ENCODE measurements around the gene TRPM8. TPM values are rescaled to one million over a fixed set of nuclear protein-coding genes. Genes with fewer than 3 reads are reported as not detected.
A peak's percentile ranks its signal among the peaks of the same experiment; 100 is the strongest.

Gene TRPM8
- total and polyA plus RNA-seq, 3 donors from 2014 or later, result 0.79 to 5.2 (median 2.2) TPM

GRCh38 chr2:234019896-234020295 lies 102.7 kb downstream of the TRPM8 start:
- no peaks in the 10 kb centered on the region for H3K4me1 ChIP-seq
- TF ChIP-seq, protein P1, sequence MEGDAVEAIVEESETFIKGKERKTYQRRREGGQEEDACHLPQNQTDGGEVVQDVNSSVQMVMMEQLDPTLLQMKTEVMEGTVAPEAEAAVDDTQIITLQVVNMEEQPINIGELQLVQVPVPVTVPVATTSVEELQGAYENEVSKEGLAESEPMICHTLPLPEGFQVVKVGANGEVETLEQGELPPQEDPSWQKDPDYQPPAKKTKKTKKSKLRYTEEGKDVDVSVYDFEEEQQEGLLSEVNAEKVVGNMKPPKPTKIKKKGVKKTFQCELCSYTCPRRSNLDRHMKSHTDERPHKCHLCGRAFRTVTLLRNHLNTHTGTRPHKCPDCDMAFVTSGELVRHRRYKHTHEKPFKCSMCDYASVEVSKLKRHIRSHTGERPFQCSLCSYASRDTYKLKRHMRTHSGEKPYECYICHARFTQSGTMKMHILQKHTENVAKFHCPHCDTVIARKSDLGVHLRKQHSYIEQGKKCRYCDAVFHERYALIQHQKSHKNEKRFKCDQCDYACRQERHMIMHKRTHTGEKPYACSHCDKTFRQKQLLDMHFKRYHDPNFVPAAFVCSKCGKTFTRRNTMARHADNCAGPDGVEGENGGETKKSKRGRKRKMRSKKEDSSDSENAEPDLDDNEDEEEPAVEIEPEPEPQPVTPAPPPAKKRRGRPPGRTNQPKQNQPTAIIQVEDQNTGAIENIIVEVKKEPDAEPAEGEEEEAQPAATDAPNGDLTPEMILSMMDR (IDR thresholded peaks at IDR 0.05), result no peak
- no peak for TF ChIP-seq POLR2A (IDR thresholded peaks at IDR 0.05)
- no peak overlapping the region for H3K4me3 ChIP-seq
- DNase-seq, result no peak
- no peaks in the 10 kb centered on the region for H3K36me3 ChIP-seq (ENCODE audit: low read depth, missing control alignments)
- H3K27ac ChIP-seq, result no peak overlapping the region
- intact Hi-C loops (cut with DNase I; ENCODE audit: low total_unique reads), result no loop called here
- H3K27me3 ChIP-seq, result no peaks in the 10 kb centered on the region
- 90 to 93% methylated on average over 4 of the region's 4 CpGs for WGBS, 2 donors
- no peaks in the 10 kb centered on the region for H3K9me3 ChIP-seq

- WGBS, 2 donors, result 82 to 86% methylated on average over 2 of the region's 2 CpGs
Measured at GRCh38 chr2:234020332-234020731, 103.2 kb downstream of the TRPM8 start.

DNA sequence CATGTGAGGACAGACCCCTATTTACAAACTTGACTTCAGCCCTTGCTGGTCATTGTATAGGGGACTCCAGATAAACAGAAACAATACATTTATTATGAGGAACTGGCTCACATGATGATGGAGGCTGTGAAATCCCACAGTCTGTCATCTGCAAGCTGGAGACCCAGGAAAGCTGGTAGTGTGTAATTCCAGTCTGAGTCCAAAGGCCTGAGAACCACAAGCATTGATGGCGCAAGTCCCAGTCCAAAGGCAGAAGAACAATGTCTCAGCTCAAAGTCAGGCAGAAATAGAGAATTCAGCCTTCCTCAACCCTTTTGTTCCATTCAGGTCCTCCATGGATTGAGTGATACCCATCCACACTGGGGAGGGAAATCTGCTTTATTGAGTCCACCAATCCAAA lies 105.3 kb downstream of the TRPM8 start:
- DNase-seq, result no peak
- intact Hi-C loops (cut with DNase I; ENCODE audit: low total_unique reads), result no loop called here

More at GRCh38 chr2:234020332-234020731, 103.2 kb downstream of the TRPM8 start:
- no peak overlapping the region for H3K4me3 ChIP-seq
- no peak overlapping the region for H3K27ac ChIP-seq
- no peaks in the 10 kb centered on the region for H3K27me3 ChIP-seq
- no peaks in the 10 kb centered on the region for H3K9me3 ChIP-seq
- no peak for DNase-seq
- intact Hi-C loops (cut with DNase I; ENCODE audit: low total_unique reads), result no loop called here
- H3K36me3 ChIP-seq (ENCODE audit: low read depth, missing control alignments), result no peaks in the 10 kb centered on the region
- no peak for TF ChIP-seq POLR2A (IDR thresholded peaks at IDR 0.05)
- TF ChIP-seq, protein P1 (IDR thresholded peaks at IDR 0.05), result no peak
- H3K4me1 ChIP-seq, result no peaks in the 10 kb centered on the region

DNA sequence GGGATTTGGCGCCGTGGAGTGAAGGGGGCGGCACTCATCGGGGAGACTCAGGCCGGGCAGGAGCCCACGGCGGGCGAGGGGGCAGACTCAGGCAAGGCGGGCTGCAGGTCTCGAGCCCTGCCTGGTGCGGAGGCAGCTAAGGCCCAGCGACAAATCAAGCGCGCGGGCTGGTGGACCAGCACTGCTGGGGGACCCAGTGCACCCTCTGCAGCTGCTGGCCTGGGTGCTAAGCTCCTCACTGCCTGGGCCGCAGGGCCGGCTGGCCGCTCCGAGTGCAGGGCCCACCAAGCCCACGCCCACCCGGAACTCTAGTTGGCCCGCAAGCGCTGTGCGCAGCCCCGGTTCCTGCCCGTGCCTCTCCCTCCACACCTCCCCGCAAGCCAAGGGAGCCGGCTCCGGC lies 107.1 kb downstream of the TRPM8 start:
- 85% methylated on average over 29 of the region's 29 CpGs; no CpG with 5 or more reads in 1 of the 2 donors for WGBS, 2 donors
- H3K4me1 ChIP-seq, result peaks cover 3% of the 10 kb centered on the region
- no peak for TF ChIP-seq POLR2A (IDR thresholded peaks at IDR 0.05)
- TF ChIP-seq, protein P1 (IDR thresholded peaks at IDR 0.05), result no peak
- no peak overlapping the region for H3K27ac ChIP-seq
- no peaks in the 10 kb centered on the region for H3K27me3 ChIP-seq
- intact Hi-C loops (cut with DNase I; ENCODE audit: low total_unique reads), result no loop called here
- no peak for DNase-seq
- no peaks in the 10 kb centered on the region for H3K9me3 ChIP-seq
- H3K36me3 ChIP-seq (ENCODE audit: low read depth, missing control alignments), result no peaks in the 10 kb centered on the region
- peak overlapping the region; percentile 29 to 44 for H3K4me3 ChIP-seq

More for the DNA sequence above, 105.3 kb downstream of the TRPM8 start:
- Histone ChIP-seq H3K36me3 (ENCODE audit: low read depth, missing control alignments) (no peaks in the 10 kb centered on the region), H3K27me3 (no peaks in the 10 kb centered on the region), H3K4me1 (peaks cover 3% of the 10 kb centered on the region), H3K4me3 (no peak overlapping the region), H3K9me3 (no peaks in the 10 kb centered on the region), H3K27ac (no peak overlapping the region)
- TF ChIP-seq, protein P1 (IDR thresholded peaks at IDR 0.05), result no peak
- no peak for TF ChIP-seq POLR2A (IDR thresholded peaks at IDR 0.05)
- WGBS, 2 donors, result 89 to 94% methylated on average over 1 of the region's 1 CpG

DNA sequence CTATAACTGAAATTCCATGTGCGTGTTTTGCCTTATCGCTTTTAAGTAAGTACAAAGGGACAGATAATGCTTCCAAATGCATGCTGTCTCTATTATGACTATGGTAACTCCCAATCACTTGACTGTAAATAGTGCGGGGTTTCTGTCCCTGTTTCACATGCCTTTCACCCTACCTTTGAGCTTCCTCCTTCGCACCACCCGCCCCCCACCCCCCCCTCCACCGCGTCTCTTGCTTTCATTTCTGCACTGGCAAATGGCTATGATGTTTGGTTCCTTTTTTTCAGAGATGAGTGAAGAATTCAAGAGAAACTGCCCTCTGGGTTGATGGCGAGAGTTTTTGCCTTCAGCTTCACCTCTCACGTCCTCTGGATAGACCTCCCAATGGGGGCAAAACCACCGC lies 108.3 kb downstream of the TRPM8 start:
- no peak for DNase-seq
- intact Hi-C loops (cut with DNase I; ENCODE audit: low total_unique reads), result no loop called here
- H3K27me3 ChIP-seq, result no peaks in the 10 kb centered on the region
- H3K4me1 ChIP-seq, result peaks cover 3% of the 10 kb centered on the region
- TF ChIP-seq POLR2A (IDR thresholded peaks at IDR 0.05), result no peak
- TF ChIP-seq, protein P1 (IDR thresholded peaks at IDR 0.05), result no peak
- no peaks in the 10 kb centered on the region for H3K36me3 ChIP-seq (ENCODE audit: low read depth, missing control alignments)
- H3K9me3 ChIP-seq, result no peaks in the 10 kb centered on the region
- WGBS, 2 donors, result 18 to 28% methylated on average over 10 of the region's 10 CpGs
- H3K4me3 ChIP-seq, result no peak overlapping the region
- H3K27ac ChIP-seq, result no peak overlapping the region

All from testis (tissue), 3 donors.